SHP77 (cell line): ENCODE data around the gene BICDL2.
"Not testable (repeated sequence)": the region's sequence is repeated elsewhere in the genome, so short reads cannot be mapped to it uniquely, and the experiment has no call there.

Source experiments
- DNase-seq, 2 experiments: peaks; one replicate each; lab custom pipeline; 2025; lab: John Stamatoyannopoulos, UW

The BICDL2 gene

DNA sequence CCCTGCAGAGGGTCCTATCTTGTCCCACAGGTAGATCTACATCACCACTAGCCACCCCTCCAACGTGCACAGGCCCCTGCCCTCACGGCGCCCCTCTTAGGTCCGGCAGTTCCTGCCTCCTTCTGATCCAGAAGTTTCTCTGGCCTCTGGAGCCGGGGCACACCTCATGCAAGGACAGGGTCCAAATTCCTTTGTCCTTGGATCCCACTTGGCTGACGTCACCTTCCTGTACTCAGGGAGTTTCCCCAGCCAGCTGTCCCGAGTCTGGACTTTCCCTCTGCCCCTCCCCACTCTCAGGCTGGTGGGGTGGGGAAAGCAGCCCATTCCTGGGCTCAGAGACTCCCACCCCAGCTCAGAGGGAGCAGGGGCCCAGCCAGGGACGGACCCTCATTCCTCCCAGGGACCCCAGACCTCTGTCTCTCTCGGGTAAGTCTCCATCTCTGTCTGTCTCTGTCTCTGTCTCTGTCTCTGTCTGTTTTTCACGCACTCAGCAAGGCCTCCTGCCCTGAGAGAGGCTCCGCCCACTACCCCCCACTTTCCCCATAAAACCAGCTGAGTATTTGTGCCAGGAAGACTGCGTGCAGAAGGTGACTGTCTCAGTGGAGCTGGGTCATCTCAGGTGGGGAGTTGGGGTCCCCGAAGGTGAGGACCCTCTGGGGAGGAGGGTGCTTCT is 28.5 kb upstream of the BICDL2 start, which contains the start of gene IL32:
Gene IL32, plus strand, starts transcription at position 572 of the 673 bp plus-strand sequence. CDS start 172 bp downstream, outside the sequence.
- DNase-seq = no peak

GRCh38 chr16:3063625-3064386 is 27.1 kb upstream of the BICDL2 start:
- DNase-seq = no peak

GRCh38 chr16:3062553-3062952 is 25.8 kb upstream of the BICDL2 start:
- no peak for DNase-seq

GRCh38 chr16:3060339-3061127 is 23.8 kb upstream of the BICDL2 start:
- DNase-seq = no peak

DNA sequence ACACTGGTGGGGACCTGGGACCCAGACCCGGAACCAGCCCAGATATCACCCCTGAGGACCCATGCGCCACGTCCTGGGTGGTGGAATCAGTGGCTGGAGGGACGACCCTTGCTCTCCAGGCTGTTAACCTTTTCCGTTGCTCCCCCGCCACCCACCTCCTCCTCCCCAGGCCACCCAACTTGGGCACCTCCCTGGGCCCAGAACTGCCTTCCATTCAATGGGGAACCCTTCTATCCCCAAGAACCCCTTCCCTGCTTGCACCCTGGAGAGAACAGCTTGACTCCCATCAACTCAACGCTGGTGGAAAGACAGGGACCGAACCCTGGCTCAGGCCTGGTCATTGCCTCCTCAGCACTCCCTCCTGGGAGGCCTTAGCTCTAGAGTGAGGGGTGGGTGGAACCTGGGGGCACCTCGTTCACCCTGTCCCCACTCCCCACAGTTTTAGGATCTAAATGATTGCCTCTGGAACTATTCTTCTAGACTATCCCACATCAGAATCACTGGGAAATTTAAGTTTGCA is 23.0 kb upstream of the BICDL2 start:
- DNase-seq = no peak

- peak; percentile 44 to 73 for DNase-seq
These were observed 22.4 kb upstream of the BICDL2 start for GRCh38 chr16:3059041-3059722.

DNA sequence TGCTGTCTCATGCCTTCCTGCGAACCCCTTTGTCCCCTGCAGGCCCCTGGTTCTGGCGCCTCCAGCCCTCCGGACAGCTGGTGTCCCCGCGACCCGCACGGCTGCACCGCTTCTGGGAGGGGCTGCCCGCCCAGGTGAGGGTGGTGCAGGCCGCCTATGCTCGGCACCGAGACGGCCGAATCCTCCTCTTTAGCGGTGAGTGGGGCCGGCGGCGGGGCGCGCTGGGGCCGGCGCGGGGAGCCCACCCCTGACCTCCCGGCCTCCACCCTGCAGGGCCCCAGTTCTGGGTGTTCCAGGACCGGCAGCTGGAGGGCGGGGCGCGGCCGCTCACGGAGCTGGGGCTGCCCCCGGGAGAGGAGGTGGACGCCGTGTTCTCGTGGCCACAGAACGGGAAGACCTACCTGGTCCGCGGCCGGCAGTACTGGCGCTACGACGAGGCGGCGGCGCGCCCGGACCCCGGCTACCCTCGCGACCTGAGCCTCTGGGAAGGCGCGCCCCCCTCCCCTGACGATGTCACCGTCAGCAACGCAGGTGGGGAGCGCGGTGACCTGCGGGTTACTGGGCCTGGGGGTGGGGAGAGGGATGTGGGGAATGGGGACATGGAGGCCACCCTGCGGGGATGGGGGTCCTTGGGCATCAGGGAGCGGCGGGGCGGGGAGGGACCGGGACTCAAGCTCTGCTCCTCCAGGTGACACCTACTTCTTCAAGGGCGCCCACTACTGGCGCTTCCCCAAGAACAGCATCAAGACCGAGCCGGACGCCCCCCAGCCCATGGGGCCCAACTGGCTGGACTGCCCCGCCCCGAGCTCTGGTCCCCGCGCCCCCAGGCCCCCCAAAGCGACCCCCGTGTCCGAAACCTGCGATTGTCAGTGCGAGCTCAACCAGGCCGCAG is 21.6 kb upstream of the BICDL2 start:
- DNase-seq = peak in 1 of 2 experiments; percentile 33

GRCh38 chr16:3057181-3058138 is 20.7 kb upstream of the BICDL2 start:
- DNase-seq = no peak

DNA sequence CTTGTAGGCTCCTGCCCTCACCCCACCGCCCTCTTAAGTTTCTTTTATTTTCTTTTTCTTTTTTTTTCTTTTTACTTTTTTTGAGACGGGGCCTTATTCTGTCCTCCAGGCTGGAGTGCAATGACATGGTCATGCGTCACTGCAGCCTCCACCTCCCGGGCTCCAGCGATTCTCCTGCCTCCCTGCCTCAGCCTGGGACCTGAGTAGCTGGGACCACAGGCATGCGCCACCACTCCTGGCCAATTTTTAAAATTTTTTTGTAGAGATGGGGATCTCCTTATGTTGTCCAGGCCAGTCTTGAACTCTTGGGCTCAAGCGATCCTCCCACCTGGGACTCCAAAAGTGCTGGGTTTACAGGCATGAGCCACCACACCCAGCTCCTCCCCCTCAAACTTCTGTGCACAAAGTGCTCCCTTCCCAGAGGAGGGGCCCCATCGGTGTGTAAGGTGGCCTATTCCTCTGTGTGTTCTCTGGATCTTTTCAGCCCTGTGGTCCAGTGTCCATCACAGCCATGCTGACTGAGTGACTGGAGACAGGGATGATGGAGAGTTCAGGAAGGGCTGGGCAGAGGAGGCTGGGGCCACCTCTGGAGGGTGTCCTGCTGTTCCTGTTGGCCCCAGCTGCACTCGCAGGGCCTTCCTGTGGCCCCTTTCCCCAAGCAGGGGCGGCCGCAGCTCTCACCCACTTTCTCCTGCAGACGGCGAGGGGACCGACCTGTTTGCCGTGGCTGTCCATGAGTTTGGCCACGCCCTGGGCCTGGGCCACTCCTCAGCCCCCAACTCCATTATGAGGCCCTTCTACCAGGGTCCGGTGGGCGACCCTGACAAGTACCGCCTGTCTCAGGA is 19.8 kb upstream of the BICDL2 start:
- no peak for DNase-seq

GRCh38 chr16:3055734-3056115 is 19.0 kb upstream of the BICDL2 start:
- DNase-seq = not testable (repeated sequence)

GRCh38 chr16:3054965-3055733 is 18.4 kb upstream of the BICDL2 start:
- no peak for DNase-seq

DNA sequence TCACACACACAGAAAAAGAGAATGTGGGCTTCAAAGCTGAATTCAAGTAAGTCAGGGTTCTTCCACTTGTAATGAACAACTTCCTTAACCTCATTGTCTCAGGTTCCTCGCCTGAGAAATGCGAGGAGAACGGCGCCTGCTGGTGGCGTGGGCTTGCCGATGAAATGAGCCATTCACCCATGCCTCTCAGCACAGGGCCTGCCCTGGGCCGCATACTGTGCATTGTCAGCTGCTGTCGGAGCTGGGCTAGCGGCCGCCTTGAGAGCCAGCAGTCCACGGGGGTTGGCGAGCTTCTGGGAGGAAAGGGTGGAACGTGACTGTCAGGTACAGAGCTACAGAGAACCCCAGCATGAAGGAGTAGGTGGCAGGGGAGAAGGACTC is 16.6 kb upstream of the BICDL2 start:
- DNase-seq = not testable (repeated sequence)

DNA sequence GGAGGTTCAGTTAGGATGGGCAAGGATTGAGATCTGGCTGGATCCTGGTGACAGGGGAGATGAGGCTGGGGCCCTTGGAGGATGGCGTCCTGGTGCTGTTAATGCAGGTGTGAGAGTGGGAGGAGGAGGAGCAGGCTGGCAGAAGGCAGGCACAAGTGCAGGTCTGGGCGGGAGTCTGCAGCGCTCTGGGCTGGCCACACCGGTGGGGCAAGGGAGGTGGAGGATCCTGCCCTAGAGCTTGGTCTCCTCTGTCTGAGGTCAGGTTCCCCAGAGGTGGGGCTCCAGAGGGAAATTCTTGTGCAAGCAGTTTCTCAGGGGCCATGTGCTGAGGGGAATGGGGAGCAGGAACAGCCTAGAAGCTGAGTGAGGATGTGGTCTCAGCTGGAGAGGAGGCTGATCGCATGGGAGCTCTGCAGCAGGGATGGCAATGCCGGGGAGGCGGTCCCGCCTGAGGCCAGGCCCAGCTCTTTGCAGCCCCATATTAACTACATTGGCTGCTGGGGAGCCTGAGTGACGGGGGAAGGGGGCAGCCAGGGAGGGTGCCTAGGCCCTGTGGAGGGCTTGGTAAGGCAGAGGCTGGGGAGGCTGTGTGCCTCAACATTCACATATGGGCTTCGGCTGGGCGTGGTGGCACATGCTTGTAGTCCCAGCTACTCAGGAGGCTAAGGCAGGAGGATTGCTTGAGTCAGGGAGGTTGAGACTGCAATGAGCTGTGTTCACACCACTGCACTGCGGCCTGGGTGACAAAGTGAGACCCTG is 16.0 kb upstream of the BICDL2 start:
- DNase-seq = not testable (repeated sequence)

GRCh38 chr16:3051494-3051893 is 14.8 kb upstream of the BICDL2 start:
- no peak for DNase-seq

DNA sequence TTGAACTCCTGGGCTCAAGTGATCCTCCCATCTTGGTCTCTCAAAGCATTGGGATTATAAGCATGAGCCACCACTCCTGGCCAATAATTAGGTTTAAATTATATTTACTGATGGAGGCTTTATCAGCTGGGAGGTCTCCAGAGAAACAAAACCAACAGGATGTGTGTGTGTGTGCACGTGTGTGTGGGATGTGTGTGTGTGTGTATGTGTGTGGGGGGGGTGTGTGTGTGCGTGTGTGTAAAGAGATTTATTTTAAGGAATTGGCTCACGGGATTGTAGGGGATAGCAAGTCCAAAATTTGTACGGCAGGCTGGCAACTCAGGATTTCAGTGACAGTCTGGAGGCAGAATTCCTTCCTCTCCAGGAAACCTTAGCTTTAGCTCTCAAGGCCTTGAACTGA is 14.3 kb upstream of the BICDL2 start:
- no peak for DNase-seq

DNA sequence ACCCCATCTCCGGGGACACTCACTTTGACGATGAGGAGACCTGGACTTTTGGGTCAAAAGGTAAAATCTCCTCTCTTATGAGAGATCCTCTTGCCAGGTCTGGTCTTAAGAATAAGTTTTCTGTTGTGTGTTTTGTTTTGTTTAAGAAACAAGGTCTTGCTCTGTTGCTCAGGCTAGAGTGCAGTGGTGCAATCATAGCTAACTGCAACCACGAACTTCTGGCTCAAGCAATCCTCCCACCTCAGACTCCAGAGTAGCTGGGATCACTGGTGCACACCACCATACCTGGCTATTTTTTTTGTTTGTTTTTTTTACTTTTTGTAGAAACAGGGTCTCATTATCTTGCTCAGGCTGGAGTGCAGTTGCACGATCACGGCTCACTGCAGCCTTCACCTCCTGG is 13.7 kb upstream of the BICDL2 start:
- no peak for DNase-seq

- no peak for DNase-seq
These were observed 13.3 kb upstream of the BICDL2 start for GRCh38 chr16:3049921-3050481.
